Measurements from ENCODE around the gene CSMD2.

GRCh38 chr1:34131396-34132160, 33.5 kb downstream of the CSMD2 start:
- TF ChIP-seq CTCF (IDR thresholded peaks at IDR 0.05) (no peak), POLR2A (IDR thresholded peaks at IDR 0.05) (no peak)
